PC-3 (cell line): ENCODE measurements around the gene NOL9.

Experiments used
- CTCF ChIP-seq: fragments of 300-600 bp; sonication (generic); conservative IDR thresholded peaks from 2 replicates; pipeline ENCODE4 v1.5.1; 2017; ENCODE audit warnings: antibody characterized with exemption, low read depth, mild to moderate bottlenecking, low read length
- EZH2 ChIP-seq: fragments of 300-600 bp; sonication (generic); IDR thresholded peaks from one replicate; pipeline ENCODE4 v1.6.1; 2017; ENCODE audit warnings: antibody characterized with exemption, mild to moderate bottlenecking, low read length; ENCODE audit not compliant: unreplicated experiment
- EZH2phosphoT487 ChIP-seq: fragments of 300-600 bp; sonication (generic); IDR thresholded peaks from 2 replicates; pipeline ENCODE4 v1.6.1; 2018; ENCODE audit warnings: mild to moderate bottlenecking, antibody characterized with exemption, low read length, borderline replicate concordance

GRCh38 chr1:6582370-6582769 is 28.1 kb upstream of the NOL9 start:
- TF ChIP-seq EZH2phosphoT487 (no peak), CTCF (no peak), EZH2 (no peak)
